GM21529 (cell line): Measurements from ENCODE around the gene GPC6.

Experiments used
- ATAC-seq: cut with Tn5 transposase; IDR thresholded peaks from one replicate; pipeline ENCODE4 v1.9.1; 2021; ENCODE audit not compliant: unreplicated experiment

GPC6 gene

GRCh38 chr13:93230261-93230855 lies 3.8 kb downstream of the GPC6 start:
- ATAC-seq = no peak

DNA sequence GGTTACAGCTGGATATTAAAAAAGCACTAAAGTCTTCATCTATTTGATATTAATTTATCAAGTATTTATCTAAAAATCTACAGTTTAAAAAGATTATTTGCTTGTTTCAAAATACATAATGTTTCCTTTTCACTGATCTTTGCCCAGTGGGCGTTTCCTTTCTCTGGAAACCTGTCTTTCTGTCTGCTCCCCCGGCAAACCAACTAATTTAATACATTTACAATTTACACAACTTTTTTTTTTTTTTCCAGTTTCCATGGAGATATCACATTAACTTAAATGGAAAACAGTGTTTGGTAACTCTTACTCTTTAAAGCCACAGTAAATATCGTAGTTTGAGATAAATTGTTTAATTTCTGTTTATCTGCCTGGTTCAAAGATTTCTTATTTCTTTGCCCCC lies 5.3 kb downstream of the GPC6 start:
- no peak for ATAC-seq

DNA sequence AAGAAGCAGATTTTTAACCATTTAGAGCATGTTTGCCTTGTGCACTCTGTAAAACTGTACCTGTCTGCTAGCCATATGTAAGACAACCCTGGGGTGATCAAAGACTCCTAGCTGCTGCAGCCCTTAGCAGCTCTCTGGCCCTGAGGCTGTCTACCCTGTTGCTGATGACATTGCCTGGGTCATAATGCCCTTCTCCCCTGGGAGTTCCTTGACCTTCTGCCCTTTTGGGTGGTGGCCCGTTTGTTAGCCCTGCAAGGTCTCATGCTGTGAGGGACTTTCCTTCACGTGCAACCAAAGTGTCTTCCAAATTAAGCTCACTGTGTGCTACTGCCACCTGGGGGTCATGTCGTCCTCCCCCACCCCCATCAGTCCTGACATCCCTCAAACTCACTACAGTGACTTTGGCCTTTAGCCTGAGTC lies 7.4 kb downstream of the GPC6 start:
- ATAC-seq = no peak

DNA sequence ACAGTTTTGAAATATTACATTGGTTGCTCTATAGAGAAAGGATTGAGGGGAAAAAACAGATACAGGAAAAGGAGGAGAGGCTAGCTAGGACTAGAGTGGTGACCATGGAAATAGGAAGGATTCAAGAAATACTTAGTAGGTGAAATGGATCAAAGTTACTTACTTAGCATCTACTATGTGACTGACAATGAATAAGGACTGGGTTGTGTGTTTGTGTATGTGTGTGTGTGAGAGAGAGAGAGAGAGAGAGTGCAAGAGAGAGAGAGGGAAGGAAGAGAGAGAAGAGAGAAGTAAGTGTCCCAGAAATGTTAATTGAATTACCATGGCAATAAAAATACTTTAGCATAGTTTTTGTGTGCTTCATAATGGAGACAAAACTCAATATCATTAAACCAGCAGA lies 7.9 kb downstream of the GPC6 start:
- ATAC-seq = no peak

DNA sequence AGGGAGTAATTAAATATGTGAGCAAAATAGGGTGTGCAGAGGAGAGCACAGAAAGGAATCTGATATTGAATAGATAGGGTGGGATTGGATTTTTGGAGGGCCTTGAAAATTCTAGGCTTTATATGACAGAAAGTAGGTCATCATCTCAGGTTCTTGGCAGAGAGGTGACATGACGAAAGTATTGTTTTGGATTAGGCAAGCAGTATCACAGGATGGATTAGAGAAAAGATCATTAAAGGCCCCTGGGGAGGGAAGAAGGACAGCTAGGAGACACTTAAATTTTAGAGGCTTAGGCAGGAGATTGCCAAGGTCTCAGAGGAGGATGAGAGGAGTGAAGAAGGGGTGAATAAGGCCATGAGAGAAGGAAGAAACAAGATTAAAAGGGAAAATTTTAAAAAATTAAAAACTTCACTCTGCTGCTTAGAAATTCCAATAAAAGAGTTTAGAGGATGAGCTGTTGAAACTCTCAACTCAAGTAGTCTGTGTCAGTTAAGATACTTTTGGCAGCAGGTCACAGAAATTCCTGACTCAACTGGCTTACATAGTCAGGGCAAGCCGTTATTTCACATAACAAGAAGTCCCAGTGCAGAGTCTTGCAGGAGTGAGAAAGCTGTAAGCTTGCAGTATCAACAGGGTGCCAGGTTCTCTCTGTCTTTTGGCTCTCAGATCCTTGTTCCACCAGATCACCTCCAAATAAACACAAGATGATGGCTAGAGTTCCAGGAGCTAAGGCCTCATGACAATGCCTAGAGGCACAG lies 8.8 kb downstream of the GPC6 start:
- ATAC-seq = no peak

DNA sequence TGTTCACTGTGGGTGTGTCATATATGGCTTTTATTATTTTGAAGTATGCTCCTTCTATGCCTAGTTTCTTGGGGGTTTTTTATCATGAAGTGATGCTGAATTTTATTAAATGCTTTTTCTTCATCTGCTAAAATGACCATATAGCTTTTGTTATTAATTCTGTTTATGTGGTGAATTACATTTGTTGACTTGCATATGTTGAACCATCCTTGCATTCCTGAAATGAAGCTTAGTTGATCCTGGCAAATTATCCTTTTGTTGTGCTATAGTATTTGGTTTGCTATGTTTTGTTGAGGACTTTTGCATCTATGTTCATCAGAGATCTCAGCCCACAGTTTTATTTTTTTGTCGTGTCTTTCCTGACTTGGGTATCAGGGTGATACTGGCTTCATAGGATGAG lies 12.1 kb downstream of the GPC6 start:
- no peak for ATAC-seq

DNA sequence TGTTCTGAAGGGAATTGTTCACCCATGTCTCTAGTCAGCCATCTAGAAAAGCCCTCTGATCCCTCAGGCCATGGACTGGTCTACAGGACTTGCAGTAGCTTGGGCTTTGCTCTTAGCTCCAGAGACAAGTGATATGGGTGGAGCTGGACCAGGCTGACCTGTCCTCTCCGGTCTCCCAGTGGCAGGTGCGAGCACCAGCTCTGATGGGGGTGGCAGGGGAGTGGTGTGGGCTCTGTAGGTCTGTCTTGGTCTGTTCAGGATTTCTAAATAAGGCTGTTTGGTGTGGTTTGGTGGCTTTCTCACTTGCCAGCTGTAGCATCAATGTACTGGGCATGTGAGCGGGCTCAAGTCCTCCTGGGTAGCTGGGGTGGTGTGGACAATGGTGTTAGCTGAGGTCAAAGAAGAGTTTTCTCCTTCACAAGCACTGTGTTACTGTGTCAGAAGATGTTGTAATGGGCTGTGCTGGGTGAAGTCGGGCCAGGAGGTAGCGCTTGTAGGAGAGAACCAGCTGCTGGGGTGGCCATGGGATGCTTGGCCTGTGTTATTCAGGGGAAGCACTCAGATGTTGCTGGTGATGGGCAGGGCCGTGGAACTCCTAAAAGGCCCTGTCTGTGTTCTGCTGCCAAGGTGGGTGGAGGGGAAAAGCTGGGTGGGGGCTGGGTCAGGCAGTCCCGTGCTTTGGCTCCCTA lies 16.9 kb downstream of the GPC6 start:
- ATAC-seq = no peak

DNA sequence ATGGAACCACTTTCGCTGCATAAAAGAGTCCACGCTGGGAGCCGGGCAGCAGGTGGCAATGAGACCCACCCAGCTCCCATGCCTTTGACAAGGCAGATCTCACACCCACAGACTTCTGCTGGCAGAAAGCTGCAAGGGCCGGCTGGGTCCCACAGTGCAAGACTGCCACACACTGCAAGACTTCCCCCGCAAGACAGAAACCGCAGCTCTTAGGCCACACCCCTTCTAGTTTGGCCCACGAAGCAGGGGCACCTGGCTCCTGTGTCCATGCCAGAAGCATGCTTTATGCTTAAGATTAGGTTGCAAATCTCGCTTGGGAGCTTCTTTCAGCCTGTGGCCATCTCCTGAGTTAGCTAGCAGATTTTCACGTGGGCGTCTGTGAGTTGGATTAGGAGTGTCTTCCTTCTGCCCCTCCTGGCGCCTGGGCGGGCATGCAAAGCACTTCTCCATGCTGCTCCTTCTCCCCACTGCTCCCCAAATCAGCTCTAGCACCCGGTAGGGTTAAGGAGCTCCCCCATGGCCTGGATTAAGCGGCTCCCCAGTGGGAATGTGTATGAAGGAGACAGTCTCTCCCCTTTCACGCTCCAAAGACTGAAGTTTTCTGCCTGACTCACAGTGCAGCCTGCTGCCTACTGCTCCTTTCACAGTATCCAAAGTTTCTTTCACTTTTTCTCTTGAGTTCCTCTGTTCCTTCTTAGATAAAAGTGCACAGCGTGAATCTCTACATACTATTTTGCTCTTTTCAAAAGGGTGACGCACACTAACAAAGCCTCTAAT lies 17.7 kb downstream of the GPC6 start:
- no peak for ATAC-seq

DNA sequence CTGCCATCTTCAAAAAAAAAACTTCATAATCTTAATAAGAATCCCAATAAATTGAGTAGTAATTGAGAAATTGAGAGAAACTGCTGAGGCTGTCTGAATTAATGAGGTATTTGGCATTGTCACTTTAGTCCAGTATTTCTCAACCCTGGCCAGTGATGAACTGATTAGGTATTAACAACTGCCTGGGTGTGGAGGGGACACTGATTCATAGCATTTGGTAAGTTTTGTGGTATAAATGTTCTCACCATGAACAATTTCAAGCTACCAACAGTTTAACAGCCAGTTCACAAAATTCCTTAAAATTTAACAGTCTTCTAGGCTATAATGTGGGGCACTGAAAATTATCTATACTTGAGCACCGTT lies 18.3 kb downstream of the GPC6 start:
- no peak for ATAC-seq

DNA sequence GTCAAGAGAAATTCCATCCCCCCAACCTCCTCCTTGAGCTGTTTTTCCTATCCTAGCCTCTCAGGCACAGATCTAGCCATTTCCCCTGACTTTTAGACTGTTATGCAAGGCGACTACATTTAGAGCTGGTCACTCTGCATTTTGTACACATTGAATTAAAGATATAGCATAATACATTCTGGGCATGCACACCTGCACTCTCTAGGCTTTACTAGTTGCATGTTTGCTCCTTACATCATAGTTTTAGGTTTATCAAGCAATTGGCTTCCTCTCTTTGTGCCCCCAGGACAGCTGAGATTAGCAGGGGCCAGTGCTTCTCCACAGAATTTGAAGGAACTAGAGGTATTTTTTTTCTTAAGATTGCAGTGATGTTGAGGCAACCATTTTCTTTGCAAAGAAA lies 19.5 kb downstream of the GPC6 start:
- no peak for ATAC-seq

GRCh38 chr13:93248627-93249047 lies 22.0 kb downstream of the GPC6 start:
- no peak for ATAC-seq

DNA sequence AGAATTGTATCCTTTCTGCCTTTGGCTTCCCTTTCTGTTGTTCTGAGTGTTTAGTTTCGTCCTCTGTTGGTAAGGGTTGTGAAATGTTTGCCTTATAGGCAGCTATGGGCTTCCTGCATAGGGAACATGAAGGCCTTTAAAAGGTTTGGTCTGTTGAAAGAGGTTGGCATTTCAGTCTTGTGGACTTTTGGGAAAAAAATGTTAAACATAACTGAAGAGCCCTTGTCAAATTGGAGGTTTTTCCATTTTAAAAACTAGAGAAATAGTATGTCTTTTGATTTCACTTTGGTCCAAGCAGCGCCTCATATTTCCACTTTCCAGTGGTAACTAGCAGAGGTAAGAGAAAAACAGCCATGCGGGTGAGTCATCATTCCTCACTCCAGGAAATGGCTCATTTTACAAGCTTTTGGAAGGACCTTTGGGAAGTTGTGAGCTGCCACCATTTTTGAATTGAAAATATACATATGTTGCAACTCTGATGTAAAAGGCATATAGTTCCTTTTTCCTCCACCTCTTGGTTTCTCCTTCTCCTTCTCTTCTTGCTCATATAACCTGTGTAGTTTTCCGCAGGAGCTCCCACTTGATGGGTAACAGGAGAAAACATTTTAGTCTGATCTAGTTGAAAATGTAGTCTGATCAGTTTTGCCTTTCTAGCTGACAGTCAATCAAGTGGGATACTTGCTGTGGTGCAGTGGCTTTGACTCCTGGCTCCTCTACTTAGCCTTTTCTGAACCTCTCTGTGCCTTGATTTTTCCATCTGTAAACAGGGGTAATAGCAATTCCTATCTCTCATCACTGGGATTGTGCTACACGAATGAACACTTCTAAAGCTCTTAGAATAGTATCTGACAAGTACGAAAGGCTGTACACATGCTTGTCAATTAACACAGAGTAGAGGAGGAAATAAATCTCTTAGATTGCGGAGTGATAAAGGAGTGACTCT lies 23.0 kb downstream of the GPC6 start:
- no peak for ATAC-seq

DNA sequence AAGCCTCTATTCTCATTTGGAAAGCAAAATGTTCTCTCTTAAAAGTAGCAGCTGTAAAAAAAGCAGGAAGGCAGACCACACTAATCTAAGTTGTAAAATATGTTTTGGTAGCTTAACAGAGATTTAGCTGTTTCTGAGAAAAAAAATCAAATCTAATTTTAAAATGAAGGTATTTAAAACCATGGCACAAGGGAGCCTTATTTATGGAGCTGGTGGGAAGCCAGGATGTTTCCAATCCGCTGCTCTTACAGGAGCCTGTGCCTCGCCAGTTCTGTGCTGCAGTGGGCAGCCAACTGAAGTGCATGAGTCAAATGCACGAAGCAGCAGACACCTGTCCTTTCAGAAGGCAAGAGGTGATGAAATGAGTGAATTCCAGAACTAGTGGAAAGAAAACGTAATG lies 28.2 kb downstream of the GPC6 start:
- no peak for ATAC-seq

- ATAC-seq = no peak
Measured at GRCh38 chr13:93256998-93257397, 30.4 kb downstream of the GPC6 start.

GRCh38 chr13:93259527-93260080 lies 33.0 kb downstream of the GPC6 start:
- ATAC-seq = no peak

DNA sequence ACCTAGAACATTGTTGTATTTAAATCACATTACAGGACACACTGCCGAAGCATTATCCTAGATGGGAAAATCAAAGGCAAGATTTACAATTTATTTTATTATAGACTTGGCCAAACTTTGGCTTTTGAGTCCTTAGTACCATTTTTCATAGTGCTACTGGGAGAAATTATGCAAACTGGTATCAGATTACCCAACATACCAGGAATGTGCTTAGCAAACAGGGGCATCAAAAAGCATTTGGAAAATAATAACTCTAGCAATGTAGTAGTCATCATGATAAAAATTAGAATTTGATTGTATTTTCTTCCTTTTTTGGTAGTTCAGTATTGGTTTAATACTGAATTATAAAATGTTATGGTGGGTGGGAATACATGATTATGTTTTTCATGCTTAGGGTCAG lies 34.0 kb downstream of the GPC6 start:
- ATAC-seq = no peak

DNA sequence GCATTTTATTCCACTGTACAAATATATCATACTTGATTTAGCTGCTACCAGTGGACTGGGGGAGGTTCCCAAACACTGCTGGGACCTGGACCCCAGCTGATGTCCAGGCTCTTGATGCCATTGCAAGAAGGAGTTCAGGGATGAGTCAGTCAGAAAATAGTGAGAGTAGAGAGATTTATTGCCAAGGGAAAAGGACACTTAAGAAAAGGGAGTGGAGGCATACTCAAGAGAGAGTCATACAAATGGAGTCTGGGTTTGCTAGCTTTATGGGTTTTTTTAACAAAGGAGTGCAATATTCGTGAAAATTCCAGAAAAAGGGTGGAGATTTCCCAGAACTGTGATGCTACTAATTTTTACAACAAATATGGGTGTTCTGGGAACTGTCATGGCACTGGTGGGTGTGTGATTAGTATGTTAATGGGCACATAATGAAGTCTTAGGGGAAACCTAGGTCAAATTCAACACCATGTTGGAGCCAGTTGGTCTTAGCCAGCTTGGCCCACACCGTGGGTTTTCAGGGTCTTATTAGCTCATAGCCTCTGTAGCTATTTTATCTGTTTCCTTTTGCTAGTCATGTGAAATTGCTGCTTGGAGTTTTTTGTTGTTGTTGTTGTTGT lies 36.2 kb downstream of the GPC6 start:
- ATAC-seq = no peak

DNA sequence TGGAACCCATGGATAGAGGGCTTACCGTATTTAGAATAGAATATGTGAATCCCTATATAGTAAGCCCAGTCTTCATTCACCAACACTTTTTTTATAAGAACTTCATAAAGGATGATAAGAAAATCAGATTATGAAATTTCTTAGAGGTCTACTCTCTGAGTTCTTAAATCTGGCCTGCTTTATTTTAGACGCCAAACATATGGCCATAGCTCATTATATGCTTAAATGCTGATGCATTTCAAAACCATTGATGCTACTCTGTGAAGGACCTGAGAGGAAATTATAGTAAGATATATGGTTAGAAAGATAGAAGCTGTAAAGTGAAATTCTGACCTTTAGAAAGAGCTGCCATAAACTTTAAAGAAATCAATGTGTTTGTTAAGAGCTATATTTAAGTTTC lies 38.3 kb downstream of the GPC6 start:
- no peak for ATAC-seq

DNA sequence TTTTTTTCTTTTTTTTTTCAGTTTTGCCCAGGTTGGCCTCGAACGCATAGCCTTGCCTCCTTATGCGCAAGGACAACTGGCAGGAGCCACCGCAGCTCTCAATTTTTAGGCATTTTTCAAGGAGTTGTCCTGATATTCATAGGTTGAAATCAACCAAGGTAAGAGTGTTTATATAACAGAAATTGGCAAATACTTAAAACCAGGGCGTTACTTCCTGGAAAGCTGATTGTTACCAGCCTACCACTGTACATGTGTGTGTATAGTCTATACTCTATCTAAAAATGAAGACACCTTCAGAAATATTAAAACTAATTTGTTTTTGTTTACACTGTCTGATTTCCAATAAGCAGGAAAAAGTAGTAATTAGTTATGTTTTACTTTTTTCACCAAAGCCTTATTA lies 39.2 kb downstream of the GPC6 start:
- ATAC-seq = no peak

GRCh38 chr13:93266681-93267080 lies 40.1 kb downstream of the GPC6 start:
- ATAC-seq = no peak
